Stimulated activated CD4-positive, alpha-beta T cell treated with anti-CD3 and anti-CD28 coated beads, Interleukin-4, amount 100 ng/mL, for 4 hours (primary cell): ENCODE results near the gene ERC1.
"Not testable (repeated sequence)": the region's sequence is repeated elsewhere in the genome, so short reads cannot be mapped to it uniquely, and the experiment has no call there.

Experiments used
- DNase-seq, 2 experiments: peaks; one replicate each; pipeline ENCODE4 v3.0.0-alpha.2; 2020

Gene ERC1

DNA sequence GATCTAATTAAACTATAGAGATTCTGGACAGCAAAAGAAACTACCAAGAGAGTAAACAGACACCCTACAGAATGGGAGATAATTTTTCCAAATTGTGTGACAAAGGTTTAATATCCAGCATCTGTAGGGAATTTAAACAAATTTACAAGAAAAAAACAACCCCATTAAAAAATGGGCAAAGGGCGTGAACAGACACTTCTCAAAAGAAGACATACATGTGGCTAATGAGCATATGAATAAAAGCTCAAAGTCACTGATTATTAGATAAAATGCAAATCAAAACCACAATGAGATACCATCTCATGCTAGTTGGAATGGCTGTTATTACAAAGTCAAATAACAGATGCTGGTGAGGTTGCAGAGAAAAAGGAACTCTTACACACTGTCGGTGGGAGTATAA is 309.4 kb downstream of the ERC1 start:
- no peak for DNase-seq

DNA sequence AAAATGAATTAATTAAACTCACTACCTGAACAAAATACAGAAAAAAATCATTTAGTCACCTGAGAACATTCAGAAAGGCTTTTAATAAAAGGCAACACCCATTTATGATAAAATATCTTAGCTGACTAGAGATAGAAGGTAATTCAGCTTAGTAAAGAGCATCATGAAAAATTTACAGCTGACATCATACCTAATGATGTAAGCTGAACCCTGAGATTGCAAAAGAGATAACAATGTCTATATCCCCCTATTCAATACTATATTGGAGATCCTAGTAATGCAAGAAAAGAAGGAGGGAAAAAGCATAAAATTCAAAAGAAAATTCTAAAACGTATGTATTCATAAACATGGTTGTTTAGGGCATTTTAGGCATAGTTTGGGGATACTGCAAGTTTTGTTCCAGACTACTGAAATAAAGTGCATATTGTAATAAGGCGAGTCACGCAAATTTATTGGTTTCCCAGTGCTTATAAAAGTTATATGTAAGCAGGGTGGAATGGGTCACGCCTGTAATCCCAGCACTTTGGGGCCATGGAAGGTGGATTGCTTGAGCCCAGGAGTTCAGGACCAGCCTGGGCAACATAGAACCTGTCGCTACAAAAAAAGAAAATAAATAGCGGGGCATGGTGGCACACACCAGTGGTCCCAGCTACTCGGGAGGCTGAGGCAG is 311.3 kb downstream of the ERC1 start:
- no peak for DNase-seq

DNA sequence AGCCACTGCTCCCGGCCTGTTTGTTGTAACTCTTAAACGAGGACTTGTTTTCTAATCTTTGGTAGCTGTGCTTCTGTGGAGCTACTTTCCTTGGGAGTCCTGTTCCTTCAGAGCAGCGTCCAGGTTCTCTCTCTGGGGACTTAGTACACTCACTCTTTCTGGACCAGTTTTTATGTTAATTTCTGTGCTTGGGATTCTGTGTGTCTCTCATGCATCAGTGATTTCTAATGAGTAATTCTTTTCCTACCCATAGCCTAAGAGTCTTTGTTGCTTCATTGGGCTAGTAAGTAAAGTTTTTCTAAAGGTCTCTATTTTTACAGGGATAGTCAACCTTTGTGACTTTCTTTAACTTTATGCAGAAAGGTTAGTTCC is 314.0 kb downstream of the ERC1 start:
- no peak for DNase-seq

DNA sequence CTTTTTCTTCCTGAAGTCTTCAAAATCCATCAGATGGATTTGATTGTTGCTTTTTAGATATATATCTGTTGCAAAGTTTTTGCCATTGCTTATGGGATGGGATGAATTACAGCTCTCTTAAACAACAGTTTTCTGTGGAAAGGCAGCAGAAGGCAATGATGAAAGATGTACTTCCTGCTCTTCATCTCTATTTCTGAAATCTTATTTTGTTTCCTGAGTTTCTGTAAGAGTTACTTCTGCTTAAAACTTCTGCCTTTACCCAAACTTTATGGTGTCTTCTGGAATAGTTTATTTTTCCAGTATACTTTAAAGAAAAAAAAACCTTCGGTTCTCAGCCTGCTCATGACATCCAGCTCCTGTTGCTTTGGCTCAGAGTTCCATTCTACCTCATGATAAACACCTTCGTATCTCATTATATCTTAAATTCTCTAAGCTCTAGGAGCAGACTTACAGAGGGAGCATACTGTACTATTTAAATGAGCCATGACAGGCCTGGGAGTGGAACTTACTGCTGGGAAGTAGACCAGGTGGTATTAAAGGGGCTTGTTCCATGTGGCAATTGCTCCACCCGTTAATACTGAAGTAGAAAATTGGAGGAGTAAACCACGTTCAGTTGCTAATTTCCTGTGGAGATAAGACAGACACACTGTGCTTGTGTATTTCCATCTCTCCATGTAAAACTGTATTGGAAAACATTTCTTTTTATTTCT is 314.9 kb downstream of the ERC1 start:
- DNase-seq, result no peak

DNA sequence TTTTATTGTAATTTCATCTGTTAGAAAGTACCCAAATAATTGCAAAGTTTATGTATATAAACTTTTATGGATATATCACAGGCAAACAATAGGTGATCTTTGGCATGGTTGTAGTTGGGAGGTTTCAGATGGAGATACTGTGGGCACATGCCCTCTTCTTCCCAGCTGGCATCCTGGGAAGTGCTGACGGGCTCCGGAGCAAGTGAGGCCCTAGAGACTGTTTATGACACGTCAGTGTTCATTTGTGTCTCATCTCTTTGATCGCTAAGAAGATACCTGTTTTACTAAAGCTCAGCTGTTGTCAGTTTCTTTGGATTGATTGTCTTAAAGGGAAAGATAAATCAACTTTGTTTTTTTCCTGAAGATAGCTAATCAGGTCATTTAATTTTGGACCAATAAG is 315.8 kb downstream of the ERC1 start:
- no peak for DNase-seq

DNA sequence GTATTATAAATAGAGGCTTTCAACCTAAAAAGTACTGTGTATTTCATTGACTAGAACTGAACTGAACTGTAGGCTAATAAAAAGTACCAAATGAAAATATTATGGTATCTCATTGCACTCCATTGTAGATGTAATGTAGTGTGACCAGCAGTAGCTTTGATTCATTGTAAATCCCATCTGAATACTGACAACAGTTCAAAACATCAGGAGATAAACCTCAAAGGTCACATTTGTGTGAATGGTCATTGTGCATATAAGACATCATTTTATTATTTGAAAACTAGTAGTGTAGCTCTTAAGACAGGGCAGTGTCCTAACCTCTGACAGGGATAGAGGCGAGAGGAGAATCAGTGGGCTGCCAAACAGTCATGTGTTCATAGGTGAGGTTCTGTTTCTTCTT is 316.8 kb downstream of the ERC1 start:
- no peak for DNase-seq

DNA sequence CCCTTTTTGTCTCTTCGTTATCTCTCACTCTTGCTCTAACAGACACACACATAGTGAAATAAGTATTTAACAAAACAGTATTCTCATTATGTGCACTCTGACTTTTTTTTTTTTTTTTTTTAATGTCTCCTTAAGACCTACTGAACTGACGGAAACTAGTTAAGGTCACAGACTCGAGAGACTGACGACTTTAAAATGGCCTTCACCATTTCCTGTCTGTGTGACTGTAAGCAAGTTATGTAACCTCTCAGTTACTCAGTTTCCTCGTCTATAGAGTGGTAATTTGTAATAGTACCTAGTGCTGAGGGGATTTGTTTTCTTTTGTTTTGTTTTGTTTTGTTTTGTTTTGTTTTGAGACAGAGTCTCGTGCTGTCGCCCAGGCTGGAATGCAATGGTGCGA is 318.6 kb downstream of the ERC1 start:
- DNase-seq, result no peak

DNA sequence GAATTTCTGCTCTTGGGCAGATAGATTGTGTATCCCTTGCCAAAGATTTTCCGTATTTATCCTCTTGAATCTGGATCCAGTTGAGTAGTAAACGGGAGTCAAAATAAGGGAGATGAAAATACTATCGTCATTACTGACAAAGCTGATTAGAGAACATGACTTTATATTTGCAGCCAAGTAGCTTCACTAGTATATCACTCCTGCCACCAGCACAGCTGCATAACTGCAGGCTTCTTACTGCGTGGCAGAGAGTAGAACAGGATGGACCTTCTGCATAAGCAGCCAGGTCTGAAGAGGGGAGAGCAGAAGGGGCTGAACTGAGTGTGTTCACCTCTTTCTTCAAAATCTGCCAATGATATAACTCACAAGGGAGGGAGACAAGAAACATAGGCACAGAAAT is 319.6 kb downstream of the ERC1 start:
- DNase-seq, result no peak

DNA sequence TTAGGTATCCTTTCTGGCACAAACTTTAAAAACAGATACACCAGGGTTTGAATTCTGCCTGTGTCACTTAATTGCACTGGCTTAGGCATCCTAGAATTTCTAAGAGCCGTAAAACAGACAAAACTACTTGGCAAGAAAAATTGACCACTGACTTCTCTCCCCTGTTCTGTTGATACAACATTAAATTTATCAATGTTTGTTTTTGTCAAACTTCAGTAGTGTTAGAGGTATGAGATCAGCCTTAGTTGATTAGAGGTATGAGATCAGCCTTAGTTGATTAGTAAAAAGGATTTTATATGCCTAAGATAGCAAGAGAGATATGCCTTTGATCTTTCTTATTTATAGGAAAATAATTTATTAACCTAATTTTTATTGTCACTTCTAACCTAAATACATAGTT is 320.1 kb downstream of the ERC1 start:
- DNase-seq, result no peak

DNA sequence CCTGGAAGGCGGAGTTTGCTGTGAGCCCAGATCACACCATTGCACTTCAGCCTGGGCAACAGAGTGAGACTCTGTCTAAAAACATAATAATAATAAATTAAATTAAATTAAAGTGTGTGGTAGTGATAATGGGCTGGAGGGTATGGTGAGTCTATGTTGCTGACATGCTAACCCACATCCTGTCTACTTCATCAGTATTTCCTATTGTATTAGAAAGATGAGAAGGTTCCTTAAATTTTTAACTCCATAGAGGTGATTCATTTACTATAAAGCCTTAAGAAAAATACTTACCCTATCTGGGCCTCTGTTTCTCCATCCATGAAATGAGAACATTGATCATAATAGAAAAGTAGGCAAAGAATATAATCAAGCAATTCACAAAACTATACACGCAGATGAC is 322.9 kb downstream of the ERC1 start:
- DNase-seq, result no peak

DNA sequence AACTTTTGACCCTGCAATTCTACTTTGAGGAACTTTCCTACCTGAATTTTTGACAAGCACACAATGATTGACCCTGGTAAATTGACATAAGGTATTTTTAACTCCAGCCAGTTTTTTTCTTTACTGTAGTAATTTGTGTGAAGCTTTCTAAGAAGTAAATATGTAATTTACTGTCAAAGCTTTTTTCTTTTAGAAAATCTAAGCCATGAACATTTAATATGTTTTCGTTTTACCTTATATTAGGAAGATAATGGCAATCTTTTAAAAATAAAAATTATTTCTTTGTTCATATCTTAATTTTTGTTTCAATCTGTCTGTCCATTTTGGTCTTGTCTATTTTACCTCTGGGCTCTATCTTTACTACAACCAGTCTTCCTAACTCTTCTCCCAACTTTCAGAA is 323.5 kb downstream of the ERC1 start:
- DNase-seq, result no peak

DNA sequence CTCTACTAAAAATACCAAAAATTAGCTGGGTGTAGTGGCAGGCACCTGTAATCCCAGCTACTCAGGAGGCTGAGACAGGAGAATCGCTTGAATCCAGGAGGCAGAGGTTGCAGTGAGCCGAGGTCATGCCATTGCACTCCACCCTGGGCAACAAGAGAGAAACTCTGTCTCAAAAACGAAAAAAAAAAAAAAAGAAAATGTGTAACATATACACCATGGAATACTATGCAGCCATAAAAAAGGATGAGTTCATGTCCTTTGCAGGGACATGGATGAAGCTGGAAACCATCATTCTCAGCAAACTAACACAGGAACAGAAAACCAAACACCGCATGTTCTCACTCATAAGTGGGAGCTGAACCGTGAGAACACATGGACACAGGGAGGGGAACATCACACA is 326.0 kb downstream of the ERC1 start:
- DNase-seq, result not testable (repeated sequence)

DNA sequence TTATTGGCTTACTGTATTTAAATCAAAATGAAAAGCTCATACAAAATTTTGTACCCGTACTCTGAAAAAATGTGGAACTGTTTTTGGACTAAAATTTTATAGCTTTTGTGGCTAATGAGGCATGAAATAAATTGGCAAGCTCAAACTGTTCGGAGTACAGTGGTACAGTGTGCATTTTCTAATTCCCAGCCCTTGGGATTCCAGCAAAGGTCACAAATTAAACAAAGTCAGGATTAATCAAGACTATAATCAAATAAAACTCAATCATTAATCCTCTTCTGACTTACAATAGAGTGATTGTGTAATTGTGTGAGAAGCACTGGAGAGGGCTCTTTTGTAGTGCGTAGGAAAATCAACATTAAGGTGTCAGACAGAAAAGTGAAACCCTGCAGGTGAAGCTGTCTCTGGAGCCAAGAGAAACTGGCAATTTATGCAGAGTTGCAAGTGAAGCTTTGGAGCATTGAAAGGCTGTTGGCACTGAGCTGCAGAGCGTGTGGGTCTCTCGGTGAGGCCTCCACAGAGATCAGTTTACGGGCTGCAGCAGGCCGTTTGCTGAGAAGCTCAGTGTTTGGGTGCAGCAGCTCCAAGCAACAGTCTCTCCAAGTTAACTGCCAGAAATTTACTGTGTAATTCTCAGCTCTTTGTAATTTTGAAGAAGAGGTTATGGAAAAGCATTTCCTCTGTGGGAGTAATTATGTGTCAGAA is 327.5 kb downstream of the ERC1 start:
- DNase-seq, result no peak

DNA sequence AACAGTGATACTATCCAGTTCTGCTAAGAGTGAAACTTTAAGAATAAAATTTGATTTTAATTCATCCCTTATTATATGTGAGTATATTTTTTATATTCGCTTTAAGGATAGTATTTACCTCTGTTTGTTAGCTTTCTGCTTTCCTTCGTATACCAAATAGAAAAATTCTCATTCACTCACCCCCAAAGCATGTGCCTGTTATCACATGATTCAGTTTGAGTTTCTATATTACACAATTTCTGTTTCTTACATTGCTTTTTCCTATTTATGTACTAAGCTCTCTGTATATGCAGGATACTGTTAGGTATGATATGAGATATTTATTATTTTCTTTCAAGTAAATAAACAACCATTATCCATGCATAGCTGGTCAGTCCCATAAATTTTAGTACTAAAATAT is 328.2 kb downstream of the ERC1 start:
- DNase-seq, result no peak

DNA sequence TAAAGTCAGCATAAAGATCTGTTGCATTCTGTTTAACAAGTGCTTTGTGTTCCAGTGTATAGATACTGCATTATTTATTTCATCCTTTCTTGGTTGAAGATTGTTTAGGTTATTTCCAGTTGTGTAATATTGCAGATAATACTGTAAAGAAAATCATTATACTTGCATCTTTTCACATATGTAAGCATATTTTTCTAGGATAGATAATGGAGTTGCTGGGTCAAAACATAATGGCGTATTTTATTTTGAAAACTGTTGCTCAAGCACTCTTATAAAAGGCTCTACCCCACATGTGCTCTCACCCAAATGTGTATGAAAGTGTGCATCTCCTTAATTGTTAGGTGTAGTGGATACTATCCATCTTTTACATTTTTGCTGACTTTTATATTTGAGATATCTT is 329.0 kb downstream of the ERC1 start:
- DNase-seq, result no peak

DNA sequence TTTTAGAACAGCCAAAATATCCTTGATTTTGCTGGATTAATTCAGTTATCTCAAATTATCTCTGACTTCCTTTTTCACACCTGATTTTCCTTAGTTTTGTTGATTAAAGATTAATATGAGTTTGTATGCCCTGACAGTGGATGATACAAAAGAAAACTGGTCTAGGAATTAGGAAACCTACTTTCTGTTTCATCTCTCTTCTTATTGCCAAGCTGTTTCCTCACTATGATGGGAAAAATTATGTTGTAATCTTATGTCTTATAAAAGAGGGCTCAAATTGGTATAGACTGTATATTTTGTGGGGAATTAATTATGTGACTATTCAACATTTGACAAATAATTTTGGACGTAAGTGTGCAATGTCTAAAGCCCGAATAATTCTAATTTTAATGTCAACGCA is 331.8 kb downstream of the ERC1 start:
- no peak for DNase-seq

DNA sequence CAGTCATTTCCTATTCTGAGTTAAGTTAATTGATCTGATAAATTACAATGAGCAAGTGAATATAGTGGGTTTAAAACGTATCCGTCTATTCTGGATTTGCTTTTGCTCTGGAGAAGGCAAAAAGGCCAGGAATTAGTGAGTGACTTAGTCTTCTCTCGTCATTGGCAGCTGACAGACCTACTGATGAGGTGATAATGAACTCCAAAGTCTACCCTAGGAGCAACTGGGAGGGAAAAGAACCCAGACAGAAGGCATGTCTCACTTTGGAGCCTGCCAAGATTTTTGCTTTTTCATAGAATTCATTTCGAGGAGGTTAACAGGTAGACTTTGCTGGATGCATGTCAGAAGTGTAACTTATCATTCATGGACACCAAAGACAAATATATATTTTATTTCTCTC is 333.1 kb downstream of the ERC1 start:
- DNase-seq, result no peak

DNA sequence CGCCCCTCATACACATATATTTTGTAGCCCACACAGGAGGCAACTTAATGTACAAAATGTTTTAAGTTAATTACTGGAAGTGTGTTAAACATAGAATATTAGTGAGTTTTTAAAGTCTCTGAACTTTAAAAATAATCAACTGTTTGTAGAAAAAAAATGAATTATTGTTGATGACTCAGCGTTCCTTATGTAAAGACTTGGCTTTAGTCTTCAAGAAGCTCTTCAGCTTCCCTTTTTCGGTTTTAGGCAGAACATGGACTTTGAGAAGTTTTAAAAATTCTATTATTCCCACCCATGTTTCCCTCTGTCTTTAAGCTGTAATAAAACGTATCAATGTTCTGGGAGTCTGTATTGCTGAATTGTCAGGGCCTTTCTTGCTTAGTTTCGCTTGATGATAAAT is 333.9 kb downstream of the ERC1 start:
- DNase-seq, result no peak

DNA sequence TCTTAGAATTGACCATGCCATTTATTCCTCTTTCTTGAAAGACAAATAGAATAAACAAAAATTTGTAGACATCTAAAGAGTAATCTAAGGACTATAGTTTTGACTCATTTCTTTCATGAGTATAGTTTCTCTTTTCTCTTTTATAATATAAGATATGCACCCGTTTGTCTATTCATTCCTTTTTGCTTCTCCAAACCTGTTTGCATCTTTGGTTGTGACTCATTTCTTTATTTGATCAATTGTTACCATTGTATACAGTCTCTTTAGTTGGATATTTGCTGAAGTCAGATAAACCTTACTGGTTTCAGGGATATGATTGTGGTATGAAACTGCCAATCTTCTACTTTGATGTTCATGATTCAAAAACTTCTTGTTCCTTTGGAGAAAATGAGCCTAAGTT is 334.6 kb downstream of the ERC1 start:
- no peak for DNase-seq

DNA sequence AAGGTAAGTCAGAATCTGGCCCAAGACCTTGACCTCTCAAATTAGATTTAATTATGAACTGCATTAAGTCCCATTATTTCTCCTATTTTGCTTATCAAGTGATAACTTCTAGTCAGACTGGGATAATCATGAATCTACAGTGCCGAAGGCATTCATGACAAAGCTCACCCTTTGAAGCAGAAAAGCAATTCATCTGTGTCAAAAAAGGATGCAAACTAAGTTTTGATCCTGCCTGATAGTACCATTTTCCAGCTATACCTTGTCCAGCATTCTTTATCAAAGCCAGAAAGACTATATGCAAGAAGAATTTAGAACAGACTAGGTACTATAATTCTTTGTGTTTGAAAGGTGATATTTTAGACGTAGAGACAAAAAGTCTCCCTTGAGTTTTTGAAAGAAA is 335.2 kb downstream of the ERC1 start:
- no peak for DNase-seq

DNA sequence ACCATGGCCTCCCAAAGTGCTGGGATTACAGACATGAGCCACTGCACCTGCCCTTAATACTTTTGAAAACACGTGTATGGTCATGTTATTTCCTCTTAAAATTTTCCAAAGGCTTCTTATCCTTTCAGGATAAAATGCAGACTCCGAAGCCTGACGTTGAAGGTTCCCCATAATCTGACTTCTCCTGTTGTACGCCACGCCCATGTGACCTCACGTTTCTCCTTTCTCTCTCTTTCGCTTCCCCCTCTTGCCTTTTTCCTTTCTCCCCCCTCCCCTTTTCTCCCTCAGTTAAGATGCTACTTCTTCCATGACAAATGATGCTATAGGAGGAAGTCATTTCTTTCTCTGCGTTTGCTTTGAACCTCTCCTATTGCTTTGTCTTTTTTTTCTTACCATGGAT is 337.4 kb downstream of the ERC1 start:
- DNase-seq, result no peak

DNA sequence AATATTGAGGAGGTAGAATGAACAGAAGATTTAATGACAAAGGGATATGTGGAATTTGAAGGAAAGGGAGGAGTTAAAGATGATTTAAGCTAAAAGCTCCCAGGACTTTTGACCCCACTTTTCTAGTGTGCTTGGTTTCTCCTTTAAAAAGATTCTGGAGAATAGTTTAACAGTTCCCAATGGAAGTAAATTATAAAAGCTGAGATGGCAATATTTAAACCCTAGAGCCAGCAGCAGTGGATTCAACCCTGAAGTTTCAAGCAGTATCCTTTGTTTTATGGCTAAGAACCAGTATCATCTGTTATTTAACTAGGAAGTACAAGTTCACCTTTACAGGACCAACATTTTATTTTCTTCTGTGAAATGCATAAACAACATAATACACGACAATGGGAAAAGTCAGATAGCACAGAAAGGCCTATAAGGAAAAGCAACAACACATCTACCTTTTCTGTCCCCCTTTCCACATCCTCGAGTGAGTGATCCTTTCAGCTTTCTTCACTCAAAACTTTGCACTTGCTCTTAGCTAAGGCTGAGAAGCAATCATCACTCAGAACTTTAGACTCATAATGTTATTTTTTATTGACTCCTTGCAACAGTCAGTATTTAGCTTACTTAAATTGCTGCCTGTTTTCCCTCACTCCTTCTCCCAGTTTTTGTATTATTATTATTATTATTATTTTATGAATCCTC is 338.9 kb downstream of the ERC1 start:
- no peak for DNase-seq

DNA sequence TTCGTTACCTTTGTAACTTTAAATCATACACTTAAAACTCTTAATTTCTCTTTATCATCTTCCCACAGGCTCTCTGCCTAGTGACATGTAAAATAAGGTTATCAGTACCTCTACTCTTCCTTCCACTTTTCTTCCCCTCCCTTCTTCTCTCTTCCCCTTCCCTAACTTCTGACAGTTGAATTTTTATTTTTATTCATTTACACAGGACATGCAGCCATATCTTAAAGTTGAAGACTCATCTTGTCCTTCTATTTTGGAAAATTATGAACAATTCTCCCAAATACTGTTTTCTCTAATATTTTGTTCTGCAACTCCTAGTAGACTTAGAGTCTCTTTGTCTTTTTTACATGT is 339.4 kb downstream of the ERC1 start:
- DNase-seq, result no peak

DNA sequence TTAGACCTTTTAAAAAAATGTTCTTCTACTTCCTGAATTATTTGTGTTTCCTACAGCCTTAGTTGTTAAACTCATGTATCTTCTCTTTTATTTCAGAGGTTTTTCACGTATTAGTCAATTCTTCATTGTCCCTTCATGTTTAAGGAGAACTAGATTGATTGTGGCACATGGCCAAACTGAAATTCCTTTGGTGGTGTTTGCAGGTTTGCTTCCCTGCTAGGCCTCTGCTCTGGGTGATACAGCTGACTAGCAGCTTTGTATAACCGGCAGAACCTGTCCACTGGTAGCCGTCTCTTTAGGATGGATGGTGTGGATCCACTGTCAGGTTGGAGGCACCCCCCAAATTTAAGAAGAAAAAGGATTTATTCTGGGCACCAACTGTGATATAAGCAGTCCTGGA is 341.3 kb downstream of the ERC1 start:
- no peak for DNase-seq
